HG02642 (cell line): ENCODE measurements around the gene HEXD.
"Not testable (repeated sequence)": the region's sequence is repeated elsewhere in the genome, so short reads cannot be mapped to it uniquely, and the experiment has no call there.

ENCODE experiments used
- ATAC-seq: cut with Tn5 transposase; IDR thresholded peaks from one replicate; pipeline ENCODE4 v1.9.1; 2021; ENCODE audit warnings: mild to moderate bottlenecking; ENCODE audit not compliant: unreplicated experiment, poor library complexity

The HEXD gene

GRCh38 chr17:82394278-82394677, 23.9 kb upstream of the HEXD start:
- ATAC-seq: no peak

GRCh38 chr17:82396601-82397435, 21.3 kb upstream of the HEXD start:
- no peak for ATAC-seq

DNA sequence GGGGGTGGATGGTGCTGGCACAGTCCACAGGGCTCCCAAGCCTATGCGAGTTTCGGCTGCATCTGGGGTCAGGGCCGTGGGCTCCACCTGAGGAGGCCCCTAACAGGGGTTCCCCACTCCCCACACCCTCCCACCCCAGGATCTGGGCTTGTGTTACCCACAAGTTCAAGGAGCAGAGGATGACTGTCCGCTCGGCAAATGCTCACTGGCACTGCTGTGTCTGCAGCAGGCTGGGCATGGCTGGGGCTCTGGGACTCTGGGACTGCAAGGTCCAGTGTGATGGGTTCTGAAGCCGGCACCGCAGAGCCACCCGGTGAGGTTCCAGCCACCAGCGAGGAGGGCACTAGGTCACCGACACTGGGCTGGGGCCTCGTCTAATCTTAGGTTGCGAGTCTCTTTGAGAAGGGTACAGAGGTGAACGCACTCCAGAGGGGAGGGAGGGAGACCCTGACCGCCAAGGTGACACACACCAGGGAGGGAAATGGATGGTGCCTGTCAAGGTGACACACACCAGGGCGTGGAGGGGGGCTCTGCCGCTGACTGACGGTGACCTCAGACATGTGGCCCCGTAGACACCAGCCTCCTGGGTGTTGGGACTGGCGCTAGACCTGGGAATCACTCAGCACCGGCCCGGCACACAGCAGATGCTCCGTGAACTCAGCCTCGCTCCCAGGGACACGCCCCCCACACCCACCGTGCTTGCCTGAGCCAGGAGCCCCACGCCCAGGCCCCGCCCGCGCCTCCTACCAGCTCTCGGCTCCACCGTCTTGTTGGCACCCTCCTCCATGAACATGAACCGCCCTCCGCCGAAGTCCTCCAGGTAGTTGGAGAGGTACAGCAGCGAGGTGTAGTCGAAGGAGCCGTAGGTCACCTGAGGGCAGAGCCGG, 20.5 kb upstream of the HEXD start:
- no peak for ATAC-seq

GRCh38 chr17:82399041-82399441, 19.1 kb upstream of the HEXD start:
- no peak for ATAC-seq

DNA sequence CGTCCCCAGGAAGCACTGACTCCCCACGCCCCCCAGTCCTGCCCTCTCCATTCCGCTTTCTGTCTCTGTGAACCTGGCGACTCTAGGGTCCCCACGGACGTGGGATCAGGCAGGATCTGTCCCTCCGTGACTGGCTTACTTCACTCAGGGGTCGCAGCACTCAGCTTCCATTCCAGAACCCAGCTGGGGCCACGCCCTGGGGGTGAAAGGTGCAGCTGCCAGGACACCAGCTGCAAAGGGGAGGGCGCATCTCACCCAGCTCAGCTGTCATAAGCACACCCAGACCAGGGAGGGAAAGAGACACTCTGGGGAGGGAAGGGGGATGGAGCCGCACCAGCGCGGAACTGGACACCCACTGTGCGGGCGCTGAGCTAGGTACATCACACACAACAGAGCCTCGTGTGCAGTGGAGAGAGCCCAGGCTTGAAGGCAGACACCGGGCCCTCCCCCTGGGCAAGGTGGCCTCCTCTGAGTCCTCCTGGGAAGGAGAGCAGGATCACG, 18.5 kb upstream of the HEXD start:
- no peak for ATAC-seq

DNA sequence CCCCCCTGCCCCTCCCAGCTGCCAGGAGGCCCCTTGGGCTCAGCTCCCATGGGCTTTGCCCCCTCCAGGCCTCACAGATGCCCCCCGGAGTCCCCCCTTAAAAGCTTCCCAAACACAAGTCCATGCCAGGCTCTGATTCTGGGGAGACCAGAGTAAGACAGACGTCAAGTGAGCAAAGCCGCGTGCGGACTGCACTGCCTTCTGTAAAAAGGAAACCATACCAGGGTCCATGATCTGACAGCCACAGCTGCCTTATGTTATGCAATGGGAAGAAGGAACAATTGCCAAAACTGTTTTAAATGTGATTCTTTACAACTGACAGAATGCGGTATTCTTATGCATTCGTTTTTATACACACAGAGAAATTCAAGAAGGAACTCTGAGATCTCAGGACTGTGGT, 17.9 kb upstream of the HEXD start:
- no peak for ATAC-seq

- no peak for ATAC-seq
Measured at GRCh38 chr17:82400830-82401229, 17.3 kb upstream of the HEXD start.

DNA sequence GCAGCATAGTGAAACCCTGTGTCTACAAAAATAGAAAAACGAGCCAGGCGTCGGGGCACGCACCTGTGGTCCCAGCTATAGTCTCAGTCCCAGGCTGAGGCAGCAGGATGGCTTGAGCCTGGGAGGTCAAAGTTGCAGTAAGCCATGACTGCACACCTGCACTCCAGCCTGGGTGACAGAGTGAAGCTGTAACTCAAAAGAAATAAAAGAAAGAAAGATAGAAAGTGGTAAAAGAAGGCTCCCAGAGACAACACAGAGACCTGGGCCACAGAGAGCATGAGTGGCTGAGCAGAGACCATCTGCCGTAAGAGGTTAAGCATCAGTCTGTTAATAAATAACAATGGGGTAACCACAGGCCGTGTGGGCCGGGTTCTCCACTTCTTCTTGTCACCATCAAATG, 15.3 kb upstream of the HEXD start:
- peak; percentile 65 for ATAC-seq

GRCh38 chr17:82403662-82404660, 14.2 kb upstream of the HEXD start:
- ATAC-seq: no peak

DNA sequence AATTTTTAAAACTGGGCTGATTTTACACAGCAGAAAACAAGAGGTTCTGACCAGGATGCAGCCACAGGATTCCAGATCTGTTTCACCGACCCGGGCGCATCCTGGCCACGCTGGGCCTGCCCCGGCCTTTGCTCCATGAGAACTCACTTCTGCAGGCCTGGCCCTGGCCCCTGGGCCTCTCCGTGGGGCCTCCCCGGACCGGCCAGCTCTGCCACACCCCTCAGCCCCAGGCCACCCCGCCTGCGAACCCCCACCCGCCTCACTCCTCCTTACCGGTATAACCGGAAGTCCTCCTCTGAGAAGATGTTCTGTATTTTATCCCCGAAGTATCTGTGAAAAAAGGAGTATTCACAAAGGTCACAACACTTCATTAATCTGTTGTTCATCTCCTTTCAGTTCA, 13.1 kb upstream of the HEXD start:
- no peak for ATAC-seq

- ATAC-seq: no peak
Measured at GRCh38 chr17:82406131-82406671, 11.9 kb upstream of the HEXD start.

GRCh38 chr17:82407255-82407654, 10.9 kb upstream of the HEXD start:
- no peak for ATAC-seq

GRCh38 chr17:82408288-82408937, 9.7 kb upstream of the HEXD start:
- ATAC-seq: no peak

- ATAC-seq: no peak
Measured at GRCh38 chr17:82408938-82409318, 9.2 kb upstream of the HEXD start.

- no peak for ATAC-seq
Measured at GRCh38 chr17:82410014-82410716, 8.0 kb upstream of the HEXD start.

DNA sequence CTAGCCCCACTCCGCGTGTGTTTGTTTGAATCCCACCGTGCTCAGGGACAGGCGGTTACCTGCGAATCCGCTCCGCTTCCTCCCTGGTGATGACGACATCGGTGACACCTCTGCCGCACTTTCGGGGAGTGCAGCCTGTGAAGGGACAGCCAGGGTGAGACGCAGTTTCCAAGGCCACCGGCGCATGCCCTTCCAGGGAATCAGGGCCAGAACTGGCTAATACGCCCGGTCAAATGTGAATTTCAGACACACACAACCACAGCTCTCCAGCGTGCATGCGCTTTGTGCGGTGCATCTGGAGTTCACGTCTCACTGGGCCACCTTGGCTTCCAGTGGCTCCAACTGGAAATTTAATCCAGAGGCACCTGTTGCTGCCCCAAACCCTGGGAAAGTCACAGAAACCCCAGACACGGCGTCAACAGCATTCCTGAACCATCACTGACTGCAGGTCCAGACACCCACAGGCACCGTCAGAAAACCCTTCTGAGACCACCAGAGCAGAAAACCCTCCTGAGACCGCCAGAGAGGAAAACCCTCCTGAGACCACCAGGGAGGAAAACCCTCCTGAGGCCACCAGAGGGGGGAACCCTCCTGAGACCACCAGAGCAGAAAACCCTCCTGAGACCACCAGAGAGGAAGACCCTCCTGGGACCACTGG, 6.6 kb upstream of the HEXD start:
- no peak for ATAC-seq

- ATAC-seq: not testable (repeated sequence)
Measured at GRCh38 chr17:82412081-82412480, 6.1 kb upstream of the HEXD start.
